A673 (cell line): ENCODE data around the gene ZNF776.

ENCODE experiments used
- CTCF ChIP-seq: fragments of 300-800, 200-600 bp; sonication (generic); conservative IDR thresholded peaks from 2 replicates; pipeline ENCODE4 v1.5.1; 2017; ENCODE audit warnings: low read depth, mild to moderate bottlenecking, antibody characterized with exemption, low read length, moderate library complexity, mixed read lengths
- EZH2 ChIP-seq: fragments of 200-600 bp; sonication (generic); IDR thresholded peaks from 2 replicates; pipeline ENCODE4 v1.6.1; 2017; ENCODE audit warnings: borderline replicate concordance, low read depth, mild to moderate bottlenecking, mixed read lengths, antibody characterized with exemption, low read length; ENCODE audit not compliant: poor library complexity, severe bottlenecking

- TF ChIP-seq CTCF (no peak), EZH2 (no peak)
Observed at GRCh38 chr19:57802269-57802668, 55.7 kb downstream of the ZNF776 start.
